NCI-H526 (cell line): ENCODE data around the gene BCL2L14.

Source experiments
- DNase-seq, 2 experiments: peaks; one replicate each; lab custom pipeline; 2025; lab: John Stamatoyannopoulos, UW

Gene BCL2L14

GRCh38 chr12:12070674-12071656, at the start of gene BCL2L14:
BCL2L14 (plus strand) TSS chr12:12070939; CDS start chr12:12079306, 8,367 bp downstream.
- peak; percentile 17 to 30 for DNase-seq

GRCh38 chr12:12022306-12022936, 48.3 kb upstream of the BCL2L14 start:
- DNase-seq = no peak

GRCh38 chr12:12023456-12023855, 47.3 kb upstream of the BCL2L14 start:
- DNase-seq = no peak

- DNase-seq = no peak
These were observed 45.6 kb upstream of the BCL2L14 start for GRCh38 chr12:12024911-12025682.

- DNase-seq = no peak
These were observed 44.8 kb upstream of the BCL2L14 start for GRCh38 chr12:12025799-12026386.

GRCh38 chr12:12028668-12029402, 41.9 kb upstream of the BCL2L14 start:
- no peak for DNase-seq

GRCh38 chr12:12029653-12030052, 41.1 kb upstream of the BCL2L14 start:
- DNase-seq = no peak

GRCh38 chr12:12032260-12032791, 38.4 kb upstream of the BCL2L14 start:
- DNase-seq = peak in 1 of 2 experiments; percentile 47

- DNase-seq = peak; percentile 89 to 93
These were observed 37.6 kb upstream of the BCL2L14 start for GRCh38 chr12:12032851-12033797.

- DNase-seq = no peak
These were observed 36.9 kb upstream of the BCL2L14 start for GRCh38 chr12:12033824-12034223.

- no peak for DNase-seq
These were observed 36.4 kb upstream of the BCL2L14 start for GRCh38 chr12:12034344-12034743.

GRCh38 chr12:12035229-12035628, 35.5 kb upstream of the BCL2L14 start:
- no peak for DNase-seq

- DNase-seq = no peak
These were observed 33.8 kb upstream of the BCL2L14 start for GRCh38 chr12:12036901-12037300.

GRCh38 chr12:12039897-12040296, 30.8 kb upstream of the BCL2L14 start:
- DNase-seq = no peak

- no peak for DNase-seq
These were observed 24.3 kb upstream of the BCL2L14 start for GRCh38 chr12:12046401-12046800.

- no peak for DNase-seq
These were observed 23.1 kb upstream of the BCL2L14 start for GRCh38 chr12:12047682-12048081.

GRCh38 chr12:12048266-12048665, 22.5 kb upstream of the BCL2L14 start:
- DNase-seq = no peak

GRCh38 chr12:12048714-12049113, 22.0 kb upstream of the BCL2L14 start:
- DNase-seq = no peak

- peak in 1 of 2 experiments; percentile 13 for DNase-seq
These were observed 19.1 kb upstream of the BCL2L14 start for GRCh38 chr12:12051668-12052067.

- DNase-seq = no peak
These were observed 15.7 kb upstream of the BCL2L14 start for GRCh38 chr12:12054993-12055392.
